K562 (cell line): ENCODE measurements around the gene CLASP2. TPM values are rescaled to one million over a fixed set of nuclear protein-coding genes. Genes with fewer than 3 reads are reported as not detected.

Experiments
- ATAC-seq: fragments of 200-7000 bp; cut with Tn5 transposase; 3 replicates; pipeline ENCODE4 v1.9.1; 2020; ENCODE audit warnings: moderate library complexity
- BruUV-seq: library from RNA; stranded (reverse); fragments of 400-500 nt; replicated peaks from 2 replicates; lab custom pipeline; 2021; lab: Mats Ljungman, UMichigan
- CTCF ChIA-PET: fragments of 300-600 bp; formaldehyde crosslinking; extraction: SDS; loops from one replicate; lab custom pipeline; 2021; ENCODE audit warnings: low intra/inter-chr PET ratio; lab: Yijun Ruan, JAX
- POLR2A ChIA-PET: fragments of 300-600, 350-650 bp; sonication (Branson Sonifier 250); formaldehyde crosslinking; extraction: SDS; loops from one replicate; lab custom pipeline; 2021; ENCODE audit warnings: antibody characterized with exemption, inconsistent platforms; lab: Yijun Ruan, JAX
- DNase-seq, 4 experiments: peaks; one replicate each; pipeline versions ENCODE4 v3.0.0 to v3.0.0-alpha.2; 2011 to 2018; ENCODE audit warnings: low spot score in 3 of 4, mixed read lengths in 3 of 4; ENCODE audit errors: extremely low read depth in 1 of 4
- FAIRE-seq: peaks from 2 replicates; lab custom pipeline; 2011; peaks lifted over from hg19 to GRCh38; lab: Jason Lieb, UNC
- H2AFZ ChIP-seq: 2 replicates; pipeline ENCODE4 v1.6.0; 2011; ENCODE audit warnings: low read depth, low read length, control low read depth, inconsistent platforms
- H3K27ac ChIP-seq: fragments of 200-600 bp; 3 replicates; pipeline ENCODE4 v1.8.0; 2011; ENCODE audit warnings: low read depth, mild to moderate bottlenecking, control low read depth, inconsistent platforms, low read length, moderate library complexity, mixed read lengths; ENCODE audit errors: extremely low read depth
- H3K27me3 ChIP-seq, 2 experiments: fragments of 300-600 bp in 1 of 2; 2 replicates in 1 of 2; 3 replicates in 1 of 2; pipeline versions ENCODE4 v1.6.0 to v1.8.0; 2011; ENCODE audit warnings: inconsistent platforms in 2 of 2, low read length in 2 of 2, mild to moderate bottlenecking in 1 of 2, mixed read lengths in 1 of 2, moderate library complexity in 1 of 2; ENCODE audit not compliant: control insufficient read depth in 2 of 2, insufficient read depth in 2 of 2
- H3K36me3 ChIP-seq: fragments of 300-600 bp; 3 replicates; pipeline ENCODE4 v1.8.0; 2011; ENCODE audit warnings: mild to moderate bottlenecking, low read length, inconsistent platforms; ENCODE audit not compliant: control insufficient read depth, insufficient read depth
- H3K4me1 ChIP-seq, 2 experiments: fragments of 200-600 bp in 1 of 2; replicated peaks in 1 of 2; 2 replicates in 1 of 2; 3 replicates in 1 of 2; pipeline versions ENCODE4 v1.5.1 to v1.8.0; 2011; ENCODE audit warnings: inconsistent platforms in 2 of 2, low read length in 2 of 2, mild to moderate bottlenecking in 1 of 2, mixed read lengths in 1 of 2, moderate library complexity in 1 of 2; ENCODE audit not compliant: control insufficient read depth in 2 of 2, insufficient read depth in 2 of 2
- H3K4me2 ChIP-seq: 2 replicates; pipeline ENCODE4 v1.6.1; 2011; ENCODE audit warnings: low read length, control low read depth, inconsistent platforms, mixed read lengths; ENCODE audit not compliant: insufficient read depth
- H3K4me3 ChIP-seq: fragments of 200-600 bp; sonication (generic), shearing (Covaris generic); 2 replicates; pipeline ENCODE4 v1.5.1; 2016; ENCODE audit warnings: control low read depth, inconsistent platforms
- H3K79me2 ChIP-seq: fragments of 200-600 bp; 3 replicates; pipeline ENCODE4 v1.8.0; 2011; ENCODE audit warnings: low read length, inconsistent platforms; ENCODE audit not compliant: control insufficient read depth, insufficient read depth
- H3K9ac ChIP-seq, 2 experiments: 2 replicates each; pipeline versions ENCODE4 v1.6.0 to v1.6.1; 2011; ENCODE audit warnings: low read depth in 2 of 2, low read length in 2 of 2, control low read depth in 1 of 2, inconsistent platforms in 1 of 2, mild to moderate bottlenecking in 1 of 2, mixed read lengths in 1 of 2; ENCODE audit not compliant: insufficient read depth in 1 of 2
- H3K9me1 ChIP-seq: one replicate; pipeline ENCODE4 v1.6.0; 2011; ENCODE audit warnings: inconsistent platforms, mild to moderate bottlenecking, low read length, moderate library complexity; ENCODE audit not compliant: control insufficient read depth, insufficient read depth
- H3K9me3 ChIP-seq: replicated peaks from 2 replicates; pipeline ENCODE4 v1.5.1; 2011; ENCODE audit warnings: low read depth, low read length, inconsistent platforms; ENCODE audit not compliant: control insufficient read depth, insufficient read depth
- H4K20me1 ChIP-seq: replicated peaks from 2 replicates; pipeline ENCODE4 v1.6.1; 2011; ENCODE audit warnings: low read length, inconsistent platforms, mixed read lengths; ENCODE audit not compliant: control insufficient read depth, insufficient read depth
- CEBPB ChIP-seq: fragments of 450-650 bp; IDR thresholded peaks from 2 replicates; pipeline ENCODE4 v1.6.1; 2016; ENCODE audit warnings: missing genetic modification characterization, missing compliant biosample characterization
- CEBPG ChIP-seq, 3 experiments: fragments of 200-800 bp in 1 of 3; sonication (Bioruptor generic) in 1 of 3; sonication (generic) in 1 of 3; formaldehyde crosslinking in 1 of 3; IDR thresholded peaks in 2 of 3; conservative IDR thresholded peaks in 1 of 3; 2 replicates each; pipeline versions ENCODE4 v1.6.1 to v1.8.0; 2016 to 2022; ENCODE audit warnings: missing compliant biosample characterization in 2 of 3, missing genetic modification characterization in 2 of 3, mild to moderate bottlenecking in 1 of 3, missing genetic modification reagents in 1 of 3
- HDAC1 ChIP-seq, 2 experiments: fragments of 450-650 bp; IDR thresholded peaks; 2 replicates each; pipeline ENCODE4 v1.6.1; 2016 to 2017; ENCODE audit warnings: inconsistent platforms in 1 of 2, mild to moderate bottlenecking in 1 of 2, moderate library complexity in 1 of 2
- HDAC2 ChIP-seq: fragments of 450-650 bp; IDR thresholded peaks from 2 replicates; pipeline ENCODE4 v1.6.1; 2016; ENCODE audit warnings: mild to moderate bottlenecking
- HSF4 ChIP-seq: fragments of 250-450 bp; sonication (Bioruptor Pico); IDR thresholded peaks from 2 replicates; pipeline ENCODE4 v2.1.2; 2022; ENCODE audit warnings: mild to moderate bottlenecking, moderate library complexity, borderline replicate concordance
- MBD2 ChIP-seq: sonication (generic); IDR thresholded peaks from 2 replicates; pipeline ENCODE4 v1.6.1; 2016; ENCODE audit warnings: low read depth, borderline replicate concordance
- NFIC ChIP-seq: fragments of 450-650 bp; IDR thresholded peaks from 2 replicates; pipeline ENCODE4 v1.6.1; 2017; ENCODE audit warnings: mild to moderate bottlenecking, inconsistent platforms
- SIN3A ChIP-seq, 2 experiments: fragments of 150-350 bp in 1 of 2; IDR thresholded peaks; 2 replicates each; pipeline ENCODE4 v1.6.1; 2011 to 2016; ENCODE audit warnings: borderline replicate concordance in 2 of 2, low read depth in 2 of 2, low read length in 2 of 2, mild to moderate bottlenecking in 2 of 2, moderate library complexity in 2 of 2; ENCODE audit not compliant: control insufficient read depth in 1 of 2
- WGBS: fragments of 100-300 bp; shearing (Covaris generic); methylation state at CpG from one replicate; pipeline ENCODE4 v1.1.6; 2016; ENCODE audit warnings: low coverage, mixed read lengths; ENCODE audit not compliant: insufficient coverage; ENCODE audit errors: missing lambda C conversion rate; 5-methylcytosine and 5-hydroxymethylcytosine counted together
- in situ Hi-C: fragments of 300-500 bp; cut with MboI; formaldehyde crosslinking; loops from 4 replicates; pipeline ENCODE4 v1.15.0; 2018; ENCODE audit warnings: inconsistent platforms, mixed read lengths
- intact Hi-C: fragments of 100-400 bp; cut with micrococcal nuclease; formaldehyde crosslinking; loops from 2 replicates; pipeline ENCODE4 v1.14.2; 2022
- polyA plus RNA-seq, 8 experiments: library from polyadenylated mRNA; depleted of rRNA in 4 of 8; stranded (reverse) in 5 of 8; unstranded in 3 of 8; fragments of >200 nt; fragmentation: Nextera tagmentation in 2 of 8; fragmentation: Illumina TruSeq in 1 of 8; extraction: Ambion mirVana in 2 of 8; extraction: Trizol in 1 of 8; gene quantifications; 2 replicates each; pipeline versions ENCODE4 v1.2.1 to v1.2.3, GENCODE V29; 2011 to 2014; ENCODE audit warnings: inconsistent platforms in 1 of 8, missing spikeins in 1 of 8
- total RNA-seq, 7 experiments: library from RNA; depleted of rRNA in 6 of 7; stranded (reverse); fragments of >200 nt in 6 of 7; fragmentation: Illumina TruSeq in 2 of 7; extraction: Trizol in 2 of 7; gene quantifications; 2 replicates each; pipeline versions ENCODE4 v1.2.1 to v1.2.3, GENCODE V29; 2011 to 2021; ENCODE audit warnings: low replicate concordance in 1 of 7
- TF ChIP-seq, protein P1 (sequence below): fragments of 450-650 bp; IDR thresholded peaks from 2 replicates; pipeline ENCODE4 v1.6.1; 2016; ENCODE audit warnings: missing biosample characterization, missing genetic modification characterization
- TF ChIP-seq, protein P2 (sequence below): fragments of 250-450 bp; sonication (Bioruptor Pico); IDR thresholded peaks from 2 replicates; pipeline ENCODE4 v1.4.0; 2020
- TF ChIP-seq, protein P3 (sequence below): fragments of 450-650 bp; IDR thresholded peaks from 2 replicates; pipeline ENCODE4 v1.6.1; 2016
- TF ChIP-seq, protein P4 (sequence below): fragments of 450-650 bp; formaldehyde crosslinking; IDR thresholded peaks from 2 replicates; pipeline ENCODE4 v1.4.0; 2022; ENCODE audit warnings: mild to moderate bottlenecking, moderate library complexity

CLASP2 gene
- total and polyA plus RNA-seq, 9 of the 15 experiments (the other 6 are each of a cell fraction or from before 2014, with no cell fraction given): 13.5 to 107 (median 71.8) TPM

DNA sequence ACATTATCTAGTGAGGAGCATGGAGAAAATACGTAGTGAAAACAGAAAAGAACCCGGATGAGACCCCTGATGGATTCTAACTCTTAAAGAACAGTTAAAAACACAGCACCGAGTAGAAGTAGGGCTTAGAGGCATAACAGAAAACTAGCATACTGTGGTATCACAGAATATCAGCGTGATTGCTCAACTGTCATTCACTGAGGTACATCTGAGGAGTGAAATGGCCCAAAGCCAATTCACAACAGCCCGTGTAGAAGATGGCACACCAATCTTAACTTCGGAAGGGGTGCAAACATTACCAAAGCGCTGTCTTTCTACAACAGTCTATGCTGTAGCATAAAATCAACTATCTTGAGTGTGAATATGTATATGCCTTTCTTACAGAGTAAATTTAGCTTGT, 1.8 kb downstream of the CLASP2 start:
- DNase-seq: peak in 3 of 4 experiments; percentile 17 to 40 (median 30)
- Histone ChIP-seq H3K4me1 (peaks cover 5 to 14% of the 10 kb centered on the region in 2 experiments; a peak in 3 of 5 replicates), H2AFZ (no peak overlapping the region), H3K27ac (no peak overlapping the region), H4K20me1 (peaks cover 6% of the 10 kb centered on the region), H3K9me3 (no peaks in the 10 kb centered on the region), H3K9me1 (no peaks in the 10 kb centered on the region), H3K27me3 (no peaks in the 10 kb centered on the region), H3K9ac (peak overlapping the region; percentile 31 to 87; a peak in 1 of 4 replicates), H3K79me2 (peaks cover 70% of the 10 kb centered on the region), H3K36me3 (peaks cover 25% of the 10 kb centered on the region; the same call in 2 of the 3 replicates), H3K4me3 (peak overlapping the region; percentile 75), H3K4me2 (peak overlapping the region; percentile 92)
- WGBS: 5% methylated on average over 7 of the region's 7 CpGs
- POLR2A ChIA-PET: no interaction called here
- 0 out of 2 replicates have a peak, but pooled peaks have one; percentile 21 for TF ChIP-seq HDAC2
- TF ChIP-seq, protein P1, sequence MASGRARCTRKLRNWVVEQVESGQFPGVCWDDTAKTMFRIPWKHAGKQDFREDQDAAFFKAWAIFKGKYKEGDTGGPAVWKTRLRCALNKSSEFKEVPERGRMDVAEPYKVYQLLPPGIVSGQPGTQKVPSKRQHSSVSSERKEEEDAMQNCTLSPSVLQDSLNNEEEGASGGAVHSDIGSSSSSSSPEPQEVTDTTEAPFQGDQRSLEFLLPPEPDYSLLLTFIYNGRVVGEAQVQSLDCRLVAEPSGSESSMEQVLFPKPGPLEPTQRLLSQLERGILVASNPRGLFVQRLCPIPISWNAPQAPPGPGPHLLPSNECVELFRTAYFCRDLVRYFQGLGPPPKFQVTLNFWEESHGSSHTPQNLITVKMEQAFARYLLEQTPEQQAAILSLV (tag): peak; percentile 58; the same call in 1 of the 2 replicates
- TF ChIP-seq NFIC: peak; percentile 85
- TF ChIP-seq, protein P2, sequence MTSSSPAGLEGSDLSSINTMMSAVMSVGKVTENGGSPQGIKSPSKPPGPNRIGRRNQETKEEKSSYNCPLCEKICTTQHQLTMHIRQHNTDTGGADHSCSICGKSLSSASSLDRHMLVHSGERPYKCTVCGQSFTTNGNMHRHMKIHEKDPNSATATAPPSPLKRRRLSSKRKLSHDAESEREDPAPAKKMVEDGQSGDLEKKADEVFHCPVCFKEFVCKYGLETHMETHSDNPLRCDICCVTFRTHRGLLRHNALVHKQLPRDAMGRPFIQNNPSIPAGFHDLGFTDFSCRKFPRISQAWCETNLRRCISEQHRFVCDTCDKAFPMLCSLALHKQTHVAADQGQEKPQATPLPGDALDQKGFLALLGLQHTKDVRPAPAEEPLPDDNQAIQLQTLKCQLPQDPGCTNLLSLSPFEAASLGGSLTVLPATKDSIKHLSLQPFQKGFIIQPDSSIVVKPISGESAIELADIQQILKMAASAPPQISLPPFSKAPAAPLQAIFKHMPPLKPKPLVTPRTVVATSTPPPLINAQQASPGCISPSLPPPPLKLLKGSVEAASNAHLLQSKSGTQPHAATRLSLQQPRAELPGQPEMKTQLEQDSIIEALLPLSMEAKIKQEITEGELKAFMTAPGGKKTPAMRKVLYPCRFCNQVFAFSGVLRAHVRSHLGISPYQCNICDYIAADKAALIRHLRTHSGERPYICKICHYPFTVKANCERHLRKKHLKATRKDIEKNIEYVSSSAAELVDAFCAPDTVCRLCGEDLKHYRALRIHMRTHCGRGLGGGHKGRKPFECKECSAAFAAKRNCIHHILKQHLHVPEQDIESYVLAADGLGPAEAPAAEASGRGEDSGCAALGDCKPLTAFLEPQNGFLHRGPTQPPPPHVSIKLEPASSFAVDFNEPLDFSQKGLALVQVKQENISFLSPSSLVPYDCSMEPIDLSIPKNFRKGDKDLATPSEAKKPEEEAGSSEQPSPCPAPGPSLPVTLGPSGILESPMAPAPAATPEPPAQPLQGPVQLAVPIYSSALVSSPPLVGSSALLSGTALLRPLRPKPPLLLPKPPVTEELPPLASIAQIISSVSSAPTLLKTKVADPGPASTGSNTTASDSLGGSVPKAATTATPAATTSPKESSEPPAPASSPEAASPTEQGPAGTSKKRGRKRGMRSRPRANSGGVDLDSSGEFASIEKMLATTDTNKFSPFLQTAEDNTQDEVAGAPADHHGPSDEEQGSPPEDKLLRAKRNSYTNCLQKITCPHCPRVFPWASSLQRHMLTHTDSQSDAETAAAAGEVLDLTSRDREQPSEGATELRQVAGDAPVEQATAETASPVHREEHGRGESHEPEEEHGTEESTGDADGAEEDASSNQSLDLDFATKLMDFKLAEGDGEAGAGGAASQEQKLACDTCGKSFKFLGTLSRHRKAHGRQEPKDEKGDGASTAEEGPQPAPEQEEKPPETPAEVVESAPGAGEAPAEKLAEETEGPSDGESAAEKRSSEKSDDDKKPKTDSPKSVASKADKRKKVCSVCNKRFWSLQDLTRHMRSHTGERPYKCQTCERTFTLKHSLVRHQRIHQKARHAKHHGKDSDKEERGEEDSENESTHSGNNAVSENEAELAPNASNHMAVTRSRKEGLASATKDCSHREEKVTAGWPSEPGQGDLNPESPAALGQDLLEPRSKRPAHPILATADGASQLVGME: no peak
- no peak for TF ChIP-seq HSF4 (CRISPR knock-in tag)
- 0 out of 4 replicates have a peak, but pooled peaks of 1 of the 2 experiments have one; percentile 11 for TF ChIP-seq SIN3A (IDR thresholded peaks at IDR 0.05; ENCODE audit: borderline replicate concordance in 2 of 2, control insufficient read depth in 1 of 2, low read depth in 2 of 2, low read length in 2 of 2)
- peak; percentile 81 for TF ChIP-seq CEBPB (tag)
- TF ChIP-seq CEBPG (CRISPR knock-in tag; IDR thresholded peaks at IDR 0.05): peak; percentile 65
- TF ChIP-seq CEBPG (tag; conservative IDR thresholded peaks at IDR 0.05 in 1 of 2, IDR thresholded peaks at IDR 0.05 in 1 of 2): peak; percentile 43 to 69; a peak in 2 of 4 replicates
- TF ChIP-seq HDAC1 (IDR thresholded peaks at IDR 0.05): 0 out of 4 replicates have a peak, but pooled peaks of 1 of the 2 experiments have one; percentile 28
- TF ChIP-seq, protein P3, sequence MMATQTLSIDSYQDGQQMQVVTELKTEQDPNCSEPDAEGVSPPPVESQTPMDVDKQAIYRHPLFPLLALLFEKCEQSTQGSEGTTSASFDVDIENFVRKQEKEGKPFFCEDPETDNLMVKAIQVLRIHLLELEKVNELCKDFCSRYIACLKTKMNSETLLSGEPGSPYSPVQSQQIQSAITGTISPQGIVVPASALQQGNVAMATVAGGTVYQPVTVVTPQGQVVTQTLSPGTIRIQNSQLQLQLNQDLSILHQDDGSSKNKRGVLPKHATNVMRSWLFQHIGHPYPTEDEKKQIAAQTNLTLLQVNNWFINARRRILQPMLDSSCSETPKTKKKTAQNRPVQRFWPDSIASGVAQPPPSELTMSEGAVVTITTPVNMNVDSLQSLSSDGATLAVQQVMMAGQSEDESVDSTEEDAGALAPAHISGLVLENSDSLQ: peak; percentile 54; the same call in 1 of the 2 replicates
- TF ChIP-seq MBD2: no peak
- TF ChIP-seq, protein P4, sequence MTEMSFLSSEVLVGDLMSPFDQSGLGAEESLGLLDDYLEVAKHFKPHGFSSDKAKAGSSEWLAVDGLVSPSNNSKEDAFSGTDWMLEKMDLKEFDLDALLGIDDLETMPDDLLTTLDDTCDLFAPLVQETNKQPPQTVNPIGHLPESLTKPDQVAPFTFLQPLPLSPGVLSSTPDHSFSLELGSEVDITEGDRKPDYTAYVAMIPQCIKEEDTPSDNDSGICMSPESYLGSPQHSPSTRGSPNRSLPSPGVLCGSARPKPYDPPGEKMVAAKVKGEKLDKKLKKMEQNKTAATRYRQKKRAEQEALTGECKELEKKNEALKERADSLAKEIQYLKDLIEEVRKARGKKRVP (CRISPR knock-in tag): peak; percentile 7; the same call in 1 of the 2 replicates
- FAIRE-seq: peak; percentile 44
- in situ Hi-C loops (loop anchor here (5.0 kb wide), 1 partner anchor 79 kb away; no protein-coding TSS in a partner anchor), intact Hi-C loops (loop anchor here (1.0 to 5.0 kb wide), 4 partner anchors 71 to 584 kb away; no protein-coding TSS in a partner anchor)
- no peak for ATAC-seq
- no TSS peak for BruUV-seq
- CTCF ChIA-PET: interaction anchor here (0.6 to 2.5 kb wide), 3 partner anchors 14 to 585 kb away, joined by 5 to 13 read pairs (median 6); no protein-coding TSS in a partner anchor
